PC-3 (cell line): ENCODE results near the gene P3H2.
"Not testable (repeated sequence)": the region's sequence is repeated elsewhere in the genome, so short reads cannot be mapped to it uniquely, and the experiment has no call there.

ENCODE experiments used
- EZH2phosphoT487 ChIP-seq: fragments of 300-600 bp; sonication (generic); IDR thresholded peaks from 2 replicates; pipeline ENCODE4 v1.6.1; 2018; ENCODE audit warnings: mild to moderate bottlenecking, antibody characterized with exemption, low read length, borderline replicate concordance
- TF ChIP-seq, protein P1 (sequence below): fragments of 300-600 bp; sonication (generic); conservative IDR thresholded peaks from 2 replicates; pipeline ENCODE4 v1.5.1; 2017; ENCODE audit warnings: antibody characterized with exemption, low read depth, mild to moderate bottlenecking, low read length

DNA sequence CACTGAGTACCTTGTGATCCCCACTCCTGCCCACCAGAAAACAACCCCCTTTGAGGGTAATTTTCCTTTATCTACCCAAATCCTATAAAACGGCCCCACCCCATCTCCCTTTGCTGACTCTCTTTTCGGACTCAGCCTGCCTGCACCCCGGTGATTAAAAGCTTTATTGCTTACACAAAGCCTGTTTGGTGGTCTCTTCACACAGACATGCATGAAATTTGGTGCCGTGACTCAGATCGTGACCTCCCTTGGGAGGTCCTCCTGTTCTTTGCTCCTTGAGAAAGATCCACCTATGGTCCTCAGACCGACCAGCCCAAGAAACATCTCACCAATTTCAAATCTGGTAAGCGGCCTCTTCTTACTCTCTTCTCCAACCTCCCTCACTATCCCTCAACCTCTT lies 24.1 kb upstream of the P3H2 start:
- TF ChIP-seq, protein P1, sequence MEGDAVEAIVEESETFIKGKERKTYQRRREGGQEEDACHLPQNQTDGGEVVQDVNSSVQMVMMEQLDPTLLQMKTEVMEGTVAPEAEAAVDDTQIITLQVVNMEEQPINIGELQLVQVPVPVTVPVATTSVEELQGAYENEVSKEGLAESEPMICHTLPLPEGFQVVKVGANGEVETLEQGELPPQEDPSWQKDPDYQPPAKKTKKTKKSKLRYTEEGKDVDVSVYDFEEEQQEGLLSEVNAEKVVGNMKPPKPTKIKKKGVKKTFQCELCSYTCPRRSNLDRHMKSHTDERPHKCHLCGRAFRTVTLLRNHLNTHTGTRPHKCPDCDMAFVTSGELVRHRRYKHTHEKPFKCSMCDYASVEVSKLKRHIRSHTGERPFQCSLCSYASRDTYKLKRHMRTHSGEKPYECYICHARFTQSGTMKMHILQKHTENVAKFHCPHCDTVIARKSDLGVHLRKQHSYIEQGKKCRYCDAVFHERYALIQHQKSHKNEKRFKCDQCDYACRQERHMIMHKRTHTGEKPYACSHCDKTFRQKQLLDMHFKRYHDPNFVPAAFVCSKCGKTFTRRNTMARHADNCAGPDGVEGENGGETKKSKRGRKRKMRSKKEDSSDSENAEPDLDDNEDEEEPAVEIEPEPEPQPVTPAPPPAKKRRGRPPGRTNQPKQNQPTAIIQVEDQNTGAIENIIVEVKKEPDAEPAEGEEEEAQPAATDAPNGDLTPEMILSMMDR = not testable (repeated sequence)
- TF ChIP-seq EZH2phosphoT487 = not testable (repeated sequence)
